ENCODE data around the gene C1orf21. TPM values are rescaled to one million over a fixed set of nuclear protein-coding genes. Genes with fewer than 3 reads are reported as not detected.

Gene C1orf21
- total RNA-seq, 4 donors from 2014 or later, result 13.1 to 30.6 (median 22.1) TPM

- H3K27me3 ChIP-seq, result no peaks in the 10 kb centered on the region
- H3K4me3 ChIP-seq (replicated peaks in 1 of 3), result no peak overlapping the region
- intact Hi-C loops (cut with DNase I), result no loop called here
- H3K4me1 ChIP-seq, result peaks cover 4 to 12% of the 10 kb centered on the region in 2 donors
- TF ChIP-seq, protein P1, sequence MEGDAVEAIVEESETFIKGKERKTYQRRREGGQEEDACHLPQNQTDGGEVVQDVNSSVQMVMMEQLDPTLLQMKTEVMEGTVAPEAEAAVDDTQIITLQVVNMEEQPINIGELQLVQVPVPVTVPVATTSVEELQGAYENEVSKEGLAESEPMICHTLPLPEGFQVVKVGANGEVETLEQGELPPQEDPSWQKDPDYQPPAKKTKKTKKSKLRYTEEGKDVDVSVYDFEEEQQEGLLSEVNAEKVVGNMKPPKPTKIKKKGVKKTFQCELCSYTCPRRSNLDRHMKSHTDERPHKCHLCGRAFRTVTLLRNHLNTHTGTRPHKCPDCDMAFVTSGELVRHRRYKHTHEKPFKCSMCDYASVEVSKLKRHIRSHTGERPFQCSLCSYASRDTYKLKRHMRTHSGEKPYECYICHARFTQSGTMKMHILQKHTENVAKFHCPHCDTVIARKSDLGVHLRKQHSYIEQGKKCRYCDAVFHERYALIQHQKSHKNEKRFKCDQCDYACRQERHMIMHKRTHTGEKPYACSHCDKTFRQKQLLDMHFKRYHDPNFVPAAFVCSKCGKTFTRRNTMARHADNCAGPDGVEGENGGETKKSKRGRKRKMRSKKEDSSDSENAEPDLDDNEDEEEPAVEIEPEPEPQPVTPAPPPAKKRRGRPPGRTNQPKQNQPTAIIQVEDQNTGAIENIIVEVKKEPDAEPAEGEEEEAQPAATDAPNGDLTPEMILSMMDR (IDR thresholded peaks at IDR 0.05), result no peak
- no peak for TF ChIP-seq POLR2A (IDR thresholded peaks at IDR 0.05)
- WGBS, 2 donors, result 65 to 67% methylated on average over 16 of the region's 16 CpGs
- H3K36me3 ChIP-seq, result no peaks in the 10 kb centered on the region
- H3K9me3 ChIP-seq, result no peaks in the 10 kb centered on the region
- H3K27ac ChIP-seq, result no peak overlapping the region
- no peak for DNase-seq
Measured at GRCh38 chr1:184504040-184504954, 117.5 kb downstream of the C1orf21 start.

- Histone ChIP-seq H3K27me3 (no peaks in the 10 kb centered on the region), H3K36me3 (no peaks in the 10 kb centered on the region), H3K27ac (no peak overlapping the region), H3K4me3 (replicated peaks in 1 of 3) (no peak overlapping the region), H3K9me3 (no peaks in the 10 kb centered on the region), H3K4me1 (peaks cover 4 to 12% of the 10 kb centered on the region in 2 donors)
- intact Hi-C loops (cut with DNase I), result no loop called here
- 92 to 100% methylated on average over 1 of the region's 1 CpG for WGBS, 2 donors
- DNase-seq, result no peak
- no peak for TF ChIP-seq POLR2A (IDR thresholded peaks at IDR 0.05)
Measured at GRCh38 chr1:184504955-184505338, 118.1 kb downstream of the C1orf21 start.

DNA sequence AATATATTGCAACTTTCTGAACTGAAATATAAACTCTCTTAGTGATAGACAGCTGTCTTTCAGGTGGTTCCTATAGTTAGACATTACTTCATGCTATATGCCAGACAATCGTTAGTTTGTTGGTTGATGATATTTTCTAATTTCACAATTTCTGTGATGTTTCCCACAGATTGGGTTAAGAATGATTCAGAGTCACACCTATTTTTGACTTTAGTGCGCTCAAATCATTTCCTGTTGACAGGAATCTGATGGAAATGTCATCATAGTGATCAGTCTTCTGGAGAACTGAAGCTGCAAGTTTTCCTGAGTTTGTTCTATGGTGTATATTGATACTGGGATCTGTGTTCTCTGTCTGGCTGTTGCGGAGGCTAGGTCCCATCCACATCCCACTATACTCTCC, 119.7 kb downstream of the C1orf21 start:
- no peak for DNase-seq
- Histone ChIP-seq H3K4me1 (peaks cover 4 to 12% of the 10 kb centered on the region in 2 donors), H3K27ac (no peak overlapping the region), H3K4me3 (replicated peaks in 1 of 3) (no peak overlapping the region), H3K9me3 (no peaks in the 10 kb centered on the region), H3K36me3 (no peaks in the 10 kb centered on the region), H3K27me3 (no peaks in the 10 kb centered on the region)
- intact Hi-C loops (cut with DNase I), result no loop called here
- no peak for TF ChIP-seq POLR2A (IDR thresholded peaks at IDR 0.05)
- TF ChIP-seq, protein P1 (IDR thresholded peaks at IDR 0.05), result no peak
- WGBS, 2 donors, result 81 to 95% methylated on average over 3 of the region's 3 CpGs

- TF ChIP-seq, protein P1 (IDR thresholded peaks at IDR 0.05), result no peak
- TF ChIP-seq POLR2A (IDR thresholded peaks at IDR 0.05), result no peak
- DNase-seq, result no peak
- Histone ChIP-seq H3K36me3 (no peaks in the 10 kb centered on the region), H3K4me3 (replicated peaks in 1 of 3) (no peak overlapping the region), H3K4me1 (peaks cover 4 to 12% of the 10 kb centered on the region in 2 donors), H3K9me3 (no peaks in the 10 kb centered on the region), H3K27ac (peak overlapping the region in 1 of 3 donors; percentile 13), H3K27me3 (no peaks in the 10 kb centered on the region)
- WGBS, 2 donors, result 62% methylated on average over 1 of the region's 1 CpG
- intact Hi-C loops (cut with DNase I), result no loop called here
Measured at GRCh38 chr1:184507165-184507564, 120.3 kb downstream of the C1orf21 start.

DNA sequence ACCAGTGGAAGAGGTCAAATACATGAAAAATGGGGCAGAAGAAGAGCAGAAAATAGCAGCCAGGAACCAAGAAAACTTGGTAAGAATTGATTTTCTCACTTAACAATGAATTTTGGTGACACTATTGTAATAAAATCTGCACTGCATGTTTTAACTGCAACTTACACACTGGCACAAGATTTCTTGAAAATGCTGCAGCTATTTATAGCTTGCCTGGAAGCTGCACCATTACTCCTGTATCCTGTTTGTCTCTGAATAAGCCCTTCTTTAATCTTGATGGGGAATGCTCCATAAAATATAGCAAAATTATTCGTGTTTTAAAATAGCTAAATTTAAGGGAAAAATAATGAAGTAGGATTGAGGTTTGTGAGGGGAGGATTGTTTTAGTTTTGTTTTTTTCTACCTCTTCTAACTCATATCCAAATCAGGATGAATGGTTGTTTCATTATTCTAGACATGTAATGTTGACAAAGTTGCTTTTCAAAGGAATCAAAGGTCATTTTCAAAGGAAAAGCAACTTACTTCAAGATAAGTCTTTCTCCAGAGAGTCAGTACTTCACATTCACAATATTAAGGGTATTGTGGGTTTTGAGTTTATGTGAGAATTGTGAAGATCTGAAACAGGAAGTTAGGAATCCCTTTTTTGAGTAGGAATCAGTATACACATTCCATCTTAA, 120.9 kb downstream of the C1orf21 start:
- intact Hi-C loops (cut with DNase I), result no loop called here
- Histone ChIP-seq H3K36me3 (no peaks in the 10 kb centered on the region), H3K27ac (peak overlapping the region in 1 of 3 donors; percentile 13), H3K27me3 (no peaks in the 10 kb centered on the region), H3K4me1 (peaks cover 4 to 12% of the 10 kb centered on the region in 2 donors), H3K4me3 (replicated peaks in 1 of 3) (no peak overlapping the region), H3K9me3 (no peaks in the 10 kb centered on the region)
- TF ChIP-seq, protein P1 (IDR thresholded peaks at IDR 0.05), result no peak
- no peak for TF ChIP-seq POLR2A (IDR thresholded peaks at IDR 0.05)
- DNase-seq, result no peak
- WGBS, 2 donors, result 59 to 70% methylated on average over 1 of the region's 1 CpG

Data from thyroid gland (tissue), 4 donors.